H54 (cell line): Measurements from ENCODE around the gene BLMH.
"Not testable (repeated sequence)": the region's sequence is repeated elsewhere in the genome, so short reads cannot be mapped to it uniquely, and the experiment has no call there.

Source experiments
- DNase-seq: peaks from one replicate; pipeline ENCODE4 v3.0.0; 2011; ENCODE audit warnings: low spot score, mixed read lengths; ENCODE audit not compliant: insufficient read length
- FAIRE-seq: peaks from 3 replicates; lab custom pipeline; 2011; peaks lifted over from hg19 to GRCh38; lab: Jason Lieb, UNC
- POLR2A ChIP-seq: IDR thresholded peaks from 2 replicates; pipeline ENCODE4 v1.6.1; 2011; ENCODE audit warnings: low read depth, mild to moderate bottlenecking, low read length

Gene BLMH

GRCh38 chr17:30235386-30236296 lies 56.1 kb downstream of the BLMH start, which contains the start of gene SLC6A4:
Gene SLC6A4, minus strand, starts transcription at chr17:30235697. Its CDS starts 13,739 bp downstream, at chr17:30221958.
- TF ChIP-seq POLR2A, result no peak
- FAIRE-seq (no peak), DNase-seq (no peak)

DNA sequence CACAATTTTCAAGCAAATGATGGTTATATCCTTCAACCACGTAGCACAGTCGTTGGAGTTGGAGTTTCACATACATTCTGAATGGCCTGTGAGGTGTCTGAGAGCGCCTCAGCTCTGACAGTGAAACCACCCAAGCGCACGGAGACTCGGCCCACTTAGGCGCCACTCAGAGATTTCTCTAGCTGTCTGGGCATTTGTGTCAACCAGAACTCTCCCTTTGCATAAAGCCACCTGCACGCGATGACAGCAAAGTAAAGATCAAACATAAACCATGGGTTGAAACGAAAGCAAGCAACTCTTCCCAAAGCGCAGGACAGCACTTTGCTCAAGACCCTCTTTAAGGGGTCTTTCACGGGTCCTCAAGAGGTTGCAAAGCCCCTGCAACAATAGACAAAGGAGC lies 56.8 kb downstream of the BLMH start:
- no peak for TF ChIP-seq POLR2A
- DNase-seq (no peak), FAIRE-seq (no peak)

GRCh38 chr17:30234296-30234695 lies 57.4 kb downstream of the BLMH start:
- TF ChIP-seq POLR2A, result no peak
- FAIRE-seq, result no peak
- no peak for DNase-seq

- DNase-seq, result no peak
- no peak for TF ChIP-seq POLR2A
- no peak for FAIRE-seq
Observed at GRCh38 chr17:30232824-30233427, 58.8 kb downstream of the BLMH start.

DNA sequence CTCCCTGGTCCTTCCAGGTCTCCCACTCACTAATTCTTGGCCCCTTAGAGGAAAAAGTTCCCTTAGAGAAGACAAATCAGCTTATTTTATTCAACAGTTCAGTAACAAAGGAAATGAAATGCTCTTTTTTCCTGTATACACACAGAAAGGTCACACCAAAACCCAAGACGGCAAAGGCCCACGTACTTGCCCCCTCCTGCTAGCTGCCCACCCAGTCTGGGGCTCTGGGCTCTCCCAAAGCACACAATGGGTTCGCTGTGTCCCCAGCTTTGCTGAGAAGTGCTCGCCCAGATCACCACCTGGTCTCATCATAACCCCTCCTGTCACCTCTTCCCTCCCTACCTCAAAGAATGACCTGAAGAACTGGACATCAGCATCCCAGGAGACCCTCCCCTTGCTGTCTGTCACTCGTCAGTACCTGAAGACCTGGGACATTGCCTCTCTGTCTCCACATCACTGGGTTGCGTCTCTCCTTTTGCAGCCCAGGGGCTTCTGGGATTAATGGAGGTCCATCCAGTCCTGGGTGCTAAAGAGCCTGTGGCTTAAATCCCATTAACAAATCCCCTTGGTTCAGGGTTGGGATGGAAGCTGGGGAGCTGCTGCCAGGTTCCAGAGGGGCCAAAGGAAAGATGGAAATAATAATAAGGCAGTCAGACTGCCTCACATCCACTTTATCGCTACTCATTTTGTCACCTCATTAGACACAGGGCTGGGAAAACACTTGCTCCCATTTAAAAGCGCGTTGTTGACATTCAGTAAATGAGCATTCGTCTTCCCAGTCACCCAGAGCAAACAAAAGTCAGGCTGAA lies 59.5 kb downstream of the BLMH start:
- TF ChIP-seq POLR2A, result no peak
- no peak for FAIRE-seq
- no peak for DNase-seq

DNA sequence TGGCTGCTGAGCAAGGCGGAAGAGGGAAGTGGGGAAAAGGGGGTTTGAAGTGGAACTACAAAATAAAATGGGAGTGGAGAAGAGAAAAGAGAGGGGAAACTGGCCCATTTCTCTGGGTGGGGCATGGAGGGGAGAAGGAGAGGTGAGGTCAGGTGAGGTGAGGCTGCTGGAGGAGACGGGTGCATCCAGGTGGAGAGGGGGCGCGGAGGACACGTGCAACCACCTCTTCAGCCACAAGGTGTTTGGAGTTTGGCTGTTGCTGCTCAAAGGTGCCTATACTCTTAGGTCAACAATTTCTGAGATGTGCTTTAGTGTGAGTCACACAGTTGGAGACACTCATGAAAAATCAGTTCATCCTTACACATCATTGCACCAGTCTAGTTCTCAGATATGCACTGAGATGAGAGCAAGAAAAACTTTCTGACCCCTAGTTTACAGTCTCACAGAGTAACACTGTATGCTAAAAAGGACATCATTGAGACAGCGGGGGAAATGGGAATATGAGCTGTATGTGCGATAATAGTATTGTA lies 61.1 kb downstream of the BLMH start:
- no peak for FAIRE-seq
- no peak for DNase-seq
- no peak for TF ChIP-seq POLR2A

DNA sequence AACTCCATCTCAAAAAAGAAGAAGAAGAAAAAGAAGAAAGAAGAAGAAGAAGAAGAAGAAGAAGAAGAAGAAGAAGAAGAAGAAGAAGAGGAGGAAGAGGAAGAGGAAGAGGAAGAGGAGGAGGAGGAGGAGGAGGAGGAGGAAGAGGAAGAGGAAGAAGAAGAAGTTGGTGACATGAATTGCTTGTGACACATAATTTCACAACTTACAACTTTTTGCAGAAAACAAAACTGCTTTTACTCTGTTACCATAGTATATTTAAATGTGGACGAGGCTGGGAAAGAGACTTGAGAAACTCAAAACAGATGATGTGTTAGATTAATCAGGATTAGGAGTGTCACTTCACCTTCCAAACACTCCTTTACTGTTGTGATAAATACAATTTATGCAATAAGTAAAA lies 61.7 kb downstream of the BLMH start:
- not testable (repeated sequence) for DNase-seq, FAIRE-seq

GRCh38 chr17:30229012-30229411 lies 62.7 kb downstream of the BLMH start:
- DNase-seq, result no peak
- TF ChIP-seq POLR2A, result no peak
- FAIRE-seq, result no peak

DNA sequence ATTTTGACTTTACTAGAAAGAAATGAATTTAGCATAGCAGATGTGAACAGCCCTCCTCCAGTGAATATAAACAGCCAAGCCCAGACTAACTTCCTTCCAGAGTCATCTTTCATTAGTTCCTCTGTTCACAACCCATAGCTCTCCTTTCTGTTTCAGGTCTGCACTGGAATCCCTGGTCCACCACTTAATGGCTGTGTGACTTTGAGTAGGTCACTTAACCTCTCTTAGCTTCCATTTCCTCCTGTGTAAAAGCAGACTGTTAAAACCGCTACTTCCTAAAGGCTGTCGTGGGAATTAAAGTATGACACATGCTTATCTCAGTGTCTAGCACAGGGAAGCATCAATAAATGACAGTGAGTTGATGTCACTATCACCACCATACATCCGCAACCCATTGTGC lies 63.7 kb downstream of the BLMH start:
- no peak for DNase-seq
- TF ChIP-seq POLR2A, result no peak
- no peak for FAIRE-seq

DNA sequence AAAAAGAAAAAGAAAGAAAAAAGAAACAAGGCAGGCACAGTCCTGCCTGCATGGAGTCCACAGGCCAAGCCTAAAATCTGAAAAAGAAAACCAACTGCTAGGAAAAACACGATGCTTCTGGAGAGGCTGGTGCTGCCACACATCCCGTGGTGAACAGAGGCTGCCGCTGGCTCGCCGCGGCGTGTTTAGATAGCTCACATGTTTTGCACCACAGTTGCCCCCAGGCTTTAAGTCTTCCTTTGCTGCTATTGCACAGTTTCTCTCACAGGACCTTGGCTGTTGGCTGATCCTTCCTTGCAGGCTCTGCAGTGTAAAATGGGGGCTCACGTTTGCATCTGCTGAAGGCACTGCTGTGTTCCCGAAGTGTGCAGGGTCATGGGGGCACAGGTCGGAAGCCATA lies 64.9 kb downstream of the BLMH start:
- no peak for DNase-seq

DNA sequence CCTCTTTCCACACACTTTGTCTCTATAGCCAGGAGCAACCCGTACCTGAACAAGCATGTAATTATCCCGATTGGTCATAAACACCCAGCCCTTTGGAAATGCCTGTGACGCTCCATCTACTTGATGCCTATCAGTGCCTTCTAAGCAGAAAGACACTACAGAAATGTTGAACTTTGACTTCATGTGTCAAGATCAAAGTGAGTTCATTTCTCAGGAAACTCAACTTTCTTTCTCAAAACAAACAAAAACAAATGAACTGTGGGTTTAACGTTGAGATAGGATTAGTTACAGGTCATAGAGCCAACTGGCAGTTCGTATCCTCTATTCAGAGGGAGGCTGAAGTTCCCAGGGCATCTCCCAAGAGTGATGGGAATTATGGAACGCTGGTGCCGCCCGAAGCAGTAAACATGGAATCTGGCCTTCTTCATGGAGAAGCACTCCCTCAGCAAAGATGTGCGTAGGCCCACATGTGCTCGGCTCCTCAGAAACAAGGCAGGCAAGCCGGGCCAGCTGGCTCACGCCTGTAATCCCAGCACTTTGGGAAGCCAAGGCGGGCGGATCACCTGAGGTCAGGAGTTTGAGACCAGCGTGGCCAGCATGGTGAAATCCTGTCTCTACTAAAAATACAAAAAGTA lies 65.7 kb downstream of the BLMH start:
- no peak for TF ChIP-seq POLR2A
- FAIRE-seq, result no peak
- no peak for DNase-seq

More for the DNA sequence above, 64.9 kb downstream of the BLMH start:
- no peak for TF ChIP-seq POLR2A
- FAIRE-seq, result no peak

DNA sequence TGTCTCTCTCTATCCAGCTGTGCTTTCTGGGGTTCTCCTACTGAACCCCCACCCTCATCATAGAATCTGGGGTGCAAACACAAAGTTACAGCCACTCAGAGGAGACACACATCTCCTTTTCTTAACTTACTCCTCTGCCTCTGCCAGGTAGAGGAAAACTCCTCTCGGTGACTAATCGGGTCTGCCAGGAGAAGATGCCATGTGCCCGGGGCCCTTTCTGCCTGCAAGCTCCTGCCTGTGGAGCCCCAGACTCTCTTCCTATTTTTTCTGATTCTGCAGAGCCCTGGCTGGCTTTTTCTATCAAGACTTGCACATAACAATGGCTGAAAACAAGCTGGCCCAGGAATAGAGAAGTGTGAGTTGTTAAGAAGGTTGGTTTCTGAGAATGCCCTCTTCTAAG lies 66.6 kb downstream of the BLMH start:
- DNase-seq (no peak), FAIRE-seq (no peak)
- no peak for TF ChIP-seq POLR2A

- FAIRE-seq, result no peak
Observed at GRCh38 chr17:30224419-30224960, 67.3 kb downstream of the BLMH start.

GRCh38 chr17:30222721-30223175 lies 69.0 kb downstream of the BLMH start:
- no peak for TF ChIP-seq POLR2A
- FAIRE-seq, result no peak
- DNase-seq, result no peak

More at GRCh38 chr17:30224419-30224960, 67.3 kb downstream of the BLMH start:
- TF ChIP-seq POLR2A, result no peak
- DNase-seq, result no peak
